ENCODE data around the gene ARHGEF12.

Gene ARHGEF12

DNA sequence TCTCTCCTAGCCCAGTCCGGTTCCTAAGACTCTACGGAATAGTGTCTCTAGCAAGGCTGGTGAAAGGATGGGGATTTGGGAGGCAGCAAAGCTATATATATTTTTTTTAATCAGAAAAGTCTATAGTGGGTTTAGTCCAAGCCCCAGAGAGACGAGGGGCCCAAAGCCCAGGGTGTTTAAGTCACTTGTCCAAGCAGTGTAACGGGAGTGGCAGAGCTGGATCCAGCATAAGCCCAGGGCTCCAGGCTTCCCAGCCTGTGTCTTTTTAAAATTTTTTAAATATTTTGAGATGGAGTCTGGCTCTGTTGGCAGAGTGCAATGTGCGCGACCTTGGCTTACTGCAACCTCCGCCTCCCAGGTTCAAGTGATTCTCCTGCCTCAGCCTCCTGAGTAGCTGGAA is 182.1 kb downstream of the ARHGEF12 start:
- H3K4me3 ChIP-seq (ENCODE audit: low read depth in 1 of 2, low read length in 1 of 2): no peak overlapping the region
- H3K36me3 ChIP-seq: no peaks in the 10 kb centered on the region
- H3K9me3 ChIP-seq: no peaks in the 10 kb centered on the region
- H3K4me1 ChIP-seq (ENCODE audit: control insufficient read depth in 1 of 2, insufficient read depth in 1 of 2, low read depth in 1 of 2, low read length in 1 of 2): no peaks in the 10 kb centered on the region
- no peak for TF ChIP-seq CTCF (IDR thresholded peaks at IDR 0.05)
- H3K27ac ChIP-seq: no peak overlapping the region
- peaks cover 77% of the 10 kb centered on the region for H3K27me3 ChIP-seq

GRCh38 chr11:120519474-120519873 is 183.3 kb downstream of the ARHGEF12 start:
- peaks cover 76% of the 10 kb centered on the region for H3K27me3 ChIP-seq
- H3K4me3 ChIP-seq (ENCODE audit: low read depth in 1 of 2, low read length in 1 of 2): no peak overlapping the region
- no peaks in the 10 kb centered on the region for H3K9me3 ChIP-seq
- H3K36me3 ChIP-seq: no peaks in the 10 kb centered on the region
- TF ChIP-seq CTCF (IDR thresholded peaks at IDR 0.05): no peak
- H3K4me1 ChIP-seq (ENCODE audit: control insufficient read depth in 1 of 2, insufficient read depth in 1 of 2, low read depth in 1 of 2, low read length in 1 of 2): no peaks in the 10 kb centered on the region
- no peak overlapping the region for H3K27ac ChIP-seq

DNA sequence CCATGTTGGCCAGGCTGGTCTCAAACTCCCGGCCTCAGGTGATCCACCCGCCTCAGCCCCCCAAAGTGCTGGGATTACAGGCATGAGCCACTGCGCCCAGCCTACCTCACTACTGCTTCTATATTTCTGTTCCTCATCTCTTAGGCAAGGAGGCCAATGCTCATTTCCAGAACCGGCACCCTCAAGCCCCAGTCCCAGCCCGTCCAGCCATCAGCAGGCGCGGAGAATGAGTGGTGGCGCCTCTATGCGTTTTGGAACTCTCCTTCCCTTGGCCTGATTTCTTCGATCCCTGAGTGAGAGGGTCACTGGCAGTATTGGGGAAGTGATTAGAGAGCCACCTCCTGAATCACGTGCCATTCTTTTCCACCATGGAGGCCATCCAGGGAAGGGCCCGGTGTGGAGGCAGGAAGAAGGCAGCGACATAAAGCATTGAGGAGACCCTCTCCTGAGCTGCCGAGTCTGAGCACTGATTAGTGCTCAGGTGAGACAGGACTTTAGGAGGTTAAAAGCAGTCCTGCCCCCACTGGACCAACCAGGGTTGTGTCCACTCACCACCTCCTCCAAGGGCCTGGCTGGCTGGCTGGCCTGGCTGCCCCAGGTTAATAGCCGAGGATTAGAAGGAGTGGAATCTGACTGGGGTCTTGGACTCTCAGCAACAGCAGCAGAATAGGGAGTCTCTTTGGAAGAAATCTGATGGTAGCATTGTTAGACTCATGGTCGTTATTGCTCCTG is 184.0 kb downstream of the ARHGEF12 start:
- Histone ChIP-seq H3K36me3 (no peaks in the 10 kb centered on the region), H3K27me3 (peaks cover 74% of the 10 kb centered on the region)

GRCh38 chr11:120521176-120521575 is 185.0 kb downstream of the ARHGEF12 start:
- Histone ChIP-seq H3K4me1 (ENCODE audit: control insufficient read depth in 1 of 2, insufficient read depth in 1 of 2, low read depth in 1 of 2, low read length in 1 of 2) (no peaks in the 10 kb centered on the region), H3K27me3 (peaks cover 68% of the 10 kb centered on the region), H3K4me3 (ENCODE audit: low read depth in 1 of 2, low read length in 1 of 2) (no peak overlapping the region), H3K9me3 (no peaks in the 10 kb centered on the region), H3K36me3 (no peaks in the 10 kb centered on the region), H3K27ac (no peak overlapping the region)
- TF ChIP-seq CTCF (IDR thresholded peaks at IDR 0.05): no peak

More for the DNA sequence above, 184.0 kb downstream of the ARHGEF12 start:
- no peak for TF ChIP-seq CTCF (IDR thresholded peaks at IDR 0.05)
- no peaks in the 10 kb centered on the region for H3K9me3 ChIP-seq
- no peak overlapping the region for H3K4me3 ChIP-seq (ENCODE audit: low read depth in 1 of 2, low read length in 1 of 2)
- H3K27ac ChIP-seq: no peak overlapping the region
- no peaks in the 10 kb centered on the region for H3K4me1 ChIP-seq (ENCODE audit: control insufficient read depth in 1 of 2, insufficient read depth in 1 of 2, low read depth in 1 of 2, low read length in 1 of 2)

DNA sequence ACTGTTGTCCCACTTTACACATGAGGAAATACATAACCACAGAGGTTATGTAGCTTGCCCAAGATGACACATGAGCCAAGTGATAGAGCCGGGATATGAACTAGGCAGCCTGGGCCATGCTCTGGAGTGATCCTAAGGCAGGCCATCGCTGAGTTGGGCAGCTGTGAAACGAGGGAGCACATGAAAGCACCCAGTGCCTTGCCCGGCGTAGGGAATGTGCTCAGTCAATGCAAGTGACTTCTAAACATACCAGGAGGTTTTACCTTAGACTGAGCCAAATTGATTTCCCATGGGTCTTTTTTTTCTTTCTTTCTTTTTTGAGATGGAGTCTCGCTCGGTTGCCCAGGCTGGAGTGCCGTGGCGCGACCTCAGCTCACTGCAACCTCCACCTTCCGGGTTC is 185.8 kb downstream of the ARHGEF12 start:
- no peak for TF ChIP-seq CTCF (IDR thresholded peaks at IDR 0.05)
- H3K4me1 ChIP-seq (ENCODE audit: control insufficient read depth in 1 of 2, insufficient read depth in 1 of 2, low read depth in 1 of 2, low read length in 1 of 2): no peaks in the 10 kb centered on the region
- peaks cover 60% of the 10 kb centered on the region for H3K27me3 ChIP-seq
- no peak overlapping the region for H3K27ac ChIP-seq
- H3K4me3 ChIP-seq (ENCODE audit: low read depth in 1 of 2, low read length in 1 of 2): no peak overlapping the region
- no peaks in the 10 kb centered on the region for H3K36me3 ChIP-seq
- no peaks in the 10 kb centered on the region for H3K9me3 ChIP-seq
